ENCODE measurements around the gene MAN2B1.
"Not testable (repeated sequence)": the region's sequence is repeated elsewhere in the genome, so short reads cannot be mapped to it uniquely, and the experiment has no call there.

MAN2B1 gene

DNA sequence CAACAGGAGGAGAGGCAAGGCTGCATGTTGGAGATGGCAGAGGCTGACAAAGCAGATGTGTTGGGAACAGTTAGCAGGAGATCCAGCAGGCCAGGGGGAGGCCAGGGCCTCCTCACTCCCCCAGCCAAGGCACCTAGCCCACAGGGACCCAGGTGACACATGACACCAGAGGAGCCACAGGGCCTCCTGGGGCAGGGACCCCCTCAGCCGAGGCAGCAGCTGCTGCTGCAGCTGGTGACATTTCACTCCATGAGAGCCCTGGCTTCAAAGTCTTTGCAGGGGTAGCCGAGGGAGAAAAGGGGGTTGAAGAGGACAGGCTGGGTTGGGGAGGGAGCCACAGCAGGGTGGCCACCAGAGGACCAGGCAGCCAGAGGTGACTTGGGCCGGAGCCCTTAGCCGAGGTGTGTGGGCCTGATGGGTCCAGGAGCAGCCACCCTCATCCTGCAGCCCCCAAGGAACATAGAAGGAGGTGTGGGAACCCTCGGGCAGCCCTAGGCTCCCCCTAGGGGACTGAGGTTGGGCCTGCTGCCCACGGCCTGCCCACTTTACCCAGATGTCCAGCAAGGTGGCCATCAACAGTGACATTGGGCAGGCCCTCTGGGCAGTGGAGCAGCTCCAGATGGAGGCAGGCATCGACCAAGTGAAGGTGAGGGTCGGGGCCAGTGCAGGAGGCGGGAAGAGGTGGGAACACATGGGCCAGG, 21.1 kb upstream of the MAN2B1 start, which contains the start of gene GNG14:
TSS of gene GNG14 (plus strand) at position 503 of the 701 bp plus-strand sequence. CDS start at position 554, 51 bp downstream.
- DNase-seq, result no peak

- DNase-seq, result no peak
Observed at GRCh38 chr19:12685831-12686230, 19.3 kb upstream of the MAN2B1 start.

DNA sequence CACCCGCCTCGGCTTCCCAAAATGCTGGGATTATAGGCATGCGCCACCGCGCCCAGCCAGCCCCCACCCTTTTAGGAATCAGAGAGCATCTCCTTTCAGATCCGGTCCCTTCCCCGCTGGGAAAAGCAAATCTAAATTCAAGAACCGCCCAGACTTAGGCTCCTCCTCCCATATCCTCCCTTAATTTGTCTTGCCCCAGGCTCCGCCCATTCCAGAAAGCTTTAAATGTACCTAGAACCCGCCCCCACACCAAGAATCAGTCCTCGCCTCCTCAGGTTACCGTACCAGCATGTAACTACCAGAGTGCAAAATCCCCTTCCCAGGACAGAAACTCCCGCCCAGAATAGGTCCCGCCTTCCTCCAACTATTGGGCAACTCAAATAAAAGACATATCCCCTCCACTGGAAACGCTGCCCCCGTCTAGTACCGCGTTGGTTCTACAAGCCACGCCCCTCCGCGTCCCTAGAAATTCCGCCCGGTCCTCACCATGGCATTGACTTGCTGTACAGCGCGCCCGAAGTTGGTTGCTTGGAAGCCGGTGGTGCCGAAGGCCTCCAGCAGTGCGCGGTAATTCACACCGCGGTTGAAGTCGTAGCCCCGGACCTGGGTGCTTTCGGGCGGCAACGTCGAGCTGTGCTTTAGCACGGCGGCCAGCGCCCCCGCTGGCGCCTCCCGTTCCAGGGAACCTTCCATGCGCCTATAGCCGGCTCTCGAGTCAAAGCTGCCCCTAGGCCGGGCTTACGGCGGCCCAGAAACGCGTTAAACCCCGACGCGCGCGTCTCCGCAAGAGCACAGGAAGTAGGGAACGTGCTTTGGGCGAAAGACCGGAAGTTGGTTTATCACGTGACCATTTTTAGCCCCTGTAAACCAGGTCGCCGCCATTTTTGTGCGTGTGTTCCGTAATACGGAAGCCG, 14.8 kb upstream of the MAN2B1 start, which contains the start of gene DHPS:
TSS of gene DHPS (minus strand) at position 807 of the 914 bp plus-strand sequence. CDS start at position 693, 114 bp downstream.
- DNase-seq, result peak; percentile 89

DNA sequence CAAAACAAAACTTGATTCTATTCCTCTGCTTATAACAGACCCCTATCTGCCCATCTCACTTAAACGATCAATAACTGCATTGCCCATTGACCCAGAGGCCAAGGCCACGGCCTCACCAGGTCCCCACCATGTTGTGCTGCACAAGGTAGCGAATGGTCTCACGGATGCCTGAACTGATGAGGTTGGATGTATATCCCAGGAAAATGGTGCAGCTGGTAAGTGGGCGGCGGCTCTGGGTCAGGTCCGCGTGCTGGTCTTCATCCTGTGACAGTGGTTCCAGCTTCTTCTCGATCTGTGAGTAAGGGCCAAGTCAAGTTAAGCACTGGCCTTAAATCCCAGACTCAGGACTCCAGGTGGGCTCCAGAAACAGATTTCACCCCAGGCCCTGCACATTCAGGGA, 13.5 kb upstream of the MAN2B1 start:
- DNase-seq, result no peak

DNA sequence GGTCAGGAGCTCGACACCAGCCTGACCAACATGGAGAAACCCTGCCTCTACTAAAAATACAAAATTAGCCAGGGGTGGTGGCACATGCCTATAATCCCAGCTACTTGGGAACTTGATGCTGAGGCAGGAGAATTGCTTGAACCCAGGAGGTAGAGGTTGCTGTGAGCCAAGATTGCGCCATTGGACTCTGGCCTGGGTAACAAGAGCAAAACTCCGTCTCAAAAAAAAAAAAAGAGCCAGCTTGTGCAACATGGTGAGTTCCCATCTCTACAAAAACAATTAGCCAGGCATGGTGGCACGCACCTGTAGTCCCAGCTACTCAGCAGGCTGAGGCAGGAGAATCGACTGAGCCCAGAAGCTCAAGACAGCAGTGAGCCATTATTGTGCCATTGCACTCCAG, 11.5 kb upstream of the MAN2B1 start:
- not testable (repeated sequence) for DNase-seq

DNA sequence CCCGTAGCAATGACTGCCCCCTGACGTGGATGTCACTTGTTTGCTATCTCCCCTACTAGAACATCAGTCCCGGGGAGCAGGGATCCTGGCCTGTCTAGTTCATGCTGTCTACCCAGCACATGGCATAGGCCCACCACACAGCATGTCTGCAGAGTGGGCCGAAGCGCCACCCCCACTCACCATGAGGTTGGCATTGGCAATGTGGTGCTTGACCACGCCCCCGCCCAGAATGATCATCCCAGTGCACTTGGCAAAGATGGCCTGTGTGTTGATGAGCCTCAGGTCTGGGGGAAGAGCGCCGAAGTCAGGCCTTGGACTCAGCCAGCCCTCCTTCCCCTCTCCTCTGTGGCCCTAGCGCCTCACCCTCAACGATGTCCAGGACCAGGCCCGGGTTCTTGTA, 10.4 kb upstream of the MAN2B1 start:
- DNase-seq, result no peak

- DNase-seq, result peak; percentile 83
Observed at GRCh38 chr19:12676384-12676792, 9.8 kb upstream of the MAN2B1 start.

DNA sequence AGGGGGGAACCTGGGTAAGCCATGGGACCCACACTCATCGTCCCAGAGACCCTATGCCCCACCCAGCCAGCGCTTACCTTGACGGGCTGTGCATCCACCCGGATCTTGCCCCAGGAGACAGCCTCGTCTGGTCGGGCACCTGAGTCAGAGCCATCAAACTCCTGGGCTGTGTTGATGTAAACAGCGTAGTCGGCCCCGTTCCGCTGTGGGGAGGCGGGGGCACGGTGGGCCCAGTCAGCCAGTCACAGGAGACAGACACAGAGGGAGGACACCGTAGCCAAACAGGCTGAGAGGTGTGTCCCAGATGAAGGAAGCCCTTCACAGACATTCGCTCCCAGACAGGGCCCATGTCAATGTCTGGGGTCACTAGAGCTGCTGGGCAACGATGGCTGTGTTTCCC, 9.4 kb upstream of the MAN2B1 start:
- no peak for DNase-seq

DNA sequence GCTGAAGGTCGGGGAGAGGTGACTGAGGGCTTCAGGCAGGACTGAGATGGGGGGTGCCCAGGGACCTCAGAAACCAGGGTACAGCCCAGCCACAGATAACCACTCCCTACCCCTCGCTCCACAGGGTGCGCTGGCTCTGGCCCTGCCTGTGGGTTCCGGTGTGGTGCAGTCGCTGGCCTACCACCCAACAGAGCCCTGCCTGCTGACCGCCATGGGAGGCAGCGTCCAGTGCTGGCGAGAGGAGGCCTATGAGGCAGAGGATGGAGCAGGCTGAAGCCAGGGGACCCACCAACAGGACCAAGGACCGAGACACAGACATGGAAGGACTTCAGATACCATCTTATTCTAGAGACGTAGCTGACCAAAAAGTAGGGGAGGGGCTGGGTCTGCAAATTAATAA, 8.9 kb upstream of the MAN2B1 start:
- no peak for DNase-seq

GRCh38 chr19:12672744-12673143, 6.2 kb upstream of the MAN2B1 start:
- DNase-seq, result no peak

DNA sequence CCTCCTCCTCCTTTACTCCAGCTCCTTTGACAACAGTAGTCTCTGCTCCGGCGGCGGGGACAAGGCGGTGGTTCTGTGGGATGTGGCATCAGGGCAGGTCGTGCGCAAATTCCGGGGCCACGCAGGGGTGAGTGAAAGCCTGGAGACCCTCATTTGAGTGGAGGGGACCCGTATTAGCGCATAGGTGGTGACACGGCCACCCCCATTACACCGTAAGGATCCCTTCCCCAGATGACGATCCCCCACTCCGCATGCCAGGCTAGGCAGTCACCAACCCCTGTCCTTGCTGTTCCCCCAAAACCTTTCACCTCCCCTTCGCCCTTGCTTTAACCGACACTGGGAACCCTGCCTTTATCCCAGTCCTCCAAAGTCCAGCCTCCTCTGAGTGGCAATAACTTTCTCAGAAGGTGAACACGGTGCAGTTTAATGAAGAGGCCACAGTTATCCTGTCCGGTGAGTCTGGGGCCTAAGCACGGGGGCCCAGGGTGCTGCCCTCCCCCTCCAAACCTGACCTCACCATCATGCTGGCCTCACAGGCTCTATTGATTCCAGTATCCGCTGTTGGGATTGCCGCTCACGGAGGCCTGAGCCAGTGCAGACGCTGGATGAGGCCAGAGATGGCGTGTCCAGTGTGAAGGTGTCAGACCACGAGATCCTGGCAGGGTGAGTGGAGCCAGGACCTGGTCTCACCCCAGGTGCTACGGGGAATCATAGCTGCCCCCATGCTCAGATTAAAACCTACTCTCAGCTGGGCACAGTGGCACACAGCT, 3.8 kb upstream of the MAN2B1 start:
- no peak for DNase-seq

DNA sequence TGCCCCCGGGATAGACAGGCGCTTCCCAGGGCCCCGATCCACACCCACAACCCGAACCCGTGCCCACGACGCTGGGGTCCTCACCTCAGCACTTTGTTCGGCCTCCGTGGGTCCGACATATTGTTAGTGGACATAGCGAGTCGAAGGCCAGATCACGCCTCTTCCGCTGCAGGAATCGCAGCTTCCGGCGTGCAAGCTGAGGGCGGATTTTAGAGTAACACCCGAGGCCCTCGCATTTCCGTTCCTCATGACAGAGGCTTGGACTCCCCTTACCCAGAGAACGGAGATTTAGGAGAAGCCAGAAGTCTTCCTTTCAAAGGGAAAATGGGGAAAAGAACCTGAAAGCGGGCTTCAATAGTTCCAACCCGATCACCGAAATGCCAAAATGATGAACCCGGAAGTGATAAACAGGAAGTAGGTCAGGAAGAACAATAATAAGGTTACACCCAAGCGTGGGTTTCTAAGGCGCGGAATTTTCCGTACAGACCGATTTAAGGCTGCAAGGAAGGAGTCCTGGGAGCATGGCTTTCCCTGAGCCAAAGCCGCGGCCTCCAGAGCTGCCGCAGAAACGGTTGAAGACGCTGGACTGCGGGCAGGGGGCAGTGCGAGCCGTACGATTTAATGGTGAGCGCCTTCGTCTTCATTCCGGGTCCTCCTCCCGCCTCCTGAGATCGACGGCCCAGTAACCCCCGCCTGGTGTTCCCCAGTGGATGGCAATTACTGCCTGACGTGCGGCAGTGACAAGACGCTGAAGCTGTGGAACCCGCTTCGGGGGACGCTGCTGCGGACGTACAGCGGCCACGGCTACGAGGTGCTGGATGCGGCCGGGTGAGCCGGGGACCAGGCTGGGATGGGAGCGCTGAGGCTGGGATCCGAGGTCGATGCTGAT, 3.0 kb upstream of the MAN2B1 start:
- peak; percentile 71 for DNase-seq

GRCh38 chr19:12668932-12669269, 2.4 kb upstream of the MAN2B1 start:
- DNase-seq, result peak; percentile 68

DNA sequence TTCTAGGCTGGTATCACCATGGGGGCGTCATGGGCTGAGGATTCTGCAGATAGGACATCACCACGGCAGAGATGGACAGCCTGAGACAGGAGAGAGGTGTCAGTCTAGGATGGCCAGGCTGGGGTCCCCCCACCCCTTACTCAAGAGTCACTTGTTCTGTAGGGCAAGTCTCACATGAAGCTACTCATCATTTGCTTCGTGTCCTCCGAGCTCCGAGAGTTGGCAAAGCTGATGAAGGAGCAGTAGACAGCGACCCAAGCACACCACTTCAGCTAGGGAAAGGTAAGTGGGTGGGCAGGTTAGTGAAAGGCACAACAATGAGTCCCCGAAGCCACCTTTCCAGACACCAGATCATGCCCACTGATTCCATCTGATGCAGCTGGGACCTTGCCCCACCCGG, 1.8 kb upstream of the MAN2B1 start:
- DNase-seq, result no peak

DNA sequence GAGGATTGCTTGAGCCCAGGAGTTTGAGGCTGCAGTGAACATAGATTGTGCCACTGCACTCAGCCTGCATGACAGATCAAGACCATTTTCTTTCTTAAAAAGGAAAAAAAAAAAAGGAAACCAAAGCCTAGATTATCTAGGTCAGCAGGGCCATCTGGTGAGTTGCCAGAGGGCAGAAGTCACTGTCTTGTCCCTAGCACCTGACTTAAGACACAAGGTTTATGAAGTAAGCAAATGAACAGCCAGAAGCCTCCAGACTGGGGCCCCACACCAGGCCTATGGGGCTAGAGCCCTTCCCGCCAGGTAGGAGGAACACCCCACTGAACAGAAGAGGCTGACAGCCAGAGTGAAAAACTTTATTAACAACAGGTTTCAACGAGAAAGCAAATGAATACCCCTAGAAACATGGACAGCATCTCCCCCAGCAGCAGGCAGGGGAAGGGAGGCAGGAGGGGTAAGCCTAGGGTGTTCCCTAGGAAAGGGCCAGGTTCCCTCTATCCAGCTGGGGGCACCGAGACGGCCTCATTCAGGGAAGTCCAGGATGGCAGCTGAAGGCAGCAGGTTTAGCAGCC, 1.3 kb upstream of the MAN2B1 start:
- no peak for DNase-seq

GRCh38 chr19:12665671-12666264, 774 bp downstream of the MAN2B1 start:
- DNase-seq, result no peak

- peak; percentile 43 for DNase-seq
Observed at GRCh38 chr19:12665281-12665573, 1.3 kb downstream of the MAN2B1 start.

GRCh38 chr19:12664406-12665280, 1.9 kb downstream of the MAN2B1 start:
- DNase-seq, result no peak

GRCh38 chr19:12660980-12661379, 5.6 kb downstream of the MAN2B1 start:
- DNase-seq, result no peak

- no peak for DNase-seq
Observed at GRCh38 chr19:12657966-12658365, 8.6 kb downstream of the MAN2B1 start.

Data from stimulated activated naive CD4-positive, alpha-beta T cell treated with Interleukin-2 at 50 U/mL for 16 hours (primary cell).